OCI-LY3 (cell line): Measurements from ENCODE around the gene ITGA4.

Experiments used
- CTCF ChIP-seq: fragments of 200-600, 300-600 bp; sonication (generic); IDR thresholded peaks from 2 replicates; pipeline ENCODE4 v1.5.1; 2014; ENCODE audit warnings: antibody characterized with exemption, low read length, low read depth
- EZH2phosphoT487 ChIP-seq: fragments of 200-600 bp; shearing (Covaris generic); IDR thresholded peaks from 2 replicates; pipeline ENCODE4 v1.6.1; 2018; ENCODE audit warnings: antibody characterized with exemption, mixed run types, low read depth

- no peak for TF ChIP-seq CTCF
- no peak for TF ChIP-seq EZH2phosphoT487
These were observed 15.5 kb upstream of the ITGA4 start for GRCh38 chr2:181441670-181442069.
